NCI-H146 treated with DMSO at 0.1 percent for 48 hours (cell line): ENCODE results near the gene CASTOR1.

ENCODE experiments used
- DNase-seq: peaks from one replicate; lab custom pipeline; 2025; ENCODE audit not compliant: unreplicated experiment; lab: John Stamatoyannopoulos, UW

CASTOR1 gene

DNA sequence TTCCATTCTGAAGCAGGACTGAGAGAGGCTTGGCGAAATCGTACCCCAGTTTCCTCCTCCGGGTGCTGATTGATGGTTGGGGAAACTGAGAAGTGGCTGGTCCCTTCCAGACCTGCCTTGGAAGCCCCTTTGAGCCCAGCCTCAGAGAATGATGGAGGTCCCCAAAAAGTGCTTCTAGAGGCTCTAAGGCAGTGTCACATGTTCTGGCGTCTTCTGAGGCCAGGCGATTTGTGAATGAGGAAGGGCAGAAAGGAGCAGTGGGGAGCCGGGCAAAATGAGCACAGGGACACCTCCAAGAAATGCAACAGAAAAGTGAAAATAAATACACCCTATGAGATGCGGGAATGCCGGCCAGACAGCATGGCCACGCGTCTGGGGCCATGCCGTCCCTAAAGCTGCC, 41.7 kb downstream of the CASTOR1 start:
- DNase-seq, result no peak

GRCh38 chr22:30246814-30247376, 42.4 kb downstream of the CASTOR1 start:
- DNase-seq, result no peak

GRCh38 chr22:30245985-30246813, 43.1 kb downstream of the CASTOR1 start, which contains the start of gene LIF:
TSS of gene LIF (minus strand) at chr22:30246759. CDS start at chr22:30246695, 64 bp downstream.
- no peak for DNase-seq

- DNase-seq, result no peak
Observed at GRCh38 chr22:30245181-30245984, 43.9 kb downstream of the CASTOR1 start.

GRCh38 chr22:30244641-30245040, 44.7 kb downstream of the CASTOR1 start:
- no peak for DNase-seq

GRCh38 chr22:30244066-30244465, 45.2 kb downstream of the CASTOR1 start:
- DNase-seq, result no peak

DNA sequence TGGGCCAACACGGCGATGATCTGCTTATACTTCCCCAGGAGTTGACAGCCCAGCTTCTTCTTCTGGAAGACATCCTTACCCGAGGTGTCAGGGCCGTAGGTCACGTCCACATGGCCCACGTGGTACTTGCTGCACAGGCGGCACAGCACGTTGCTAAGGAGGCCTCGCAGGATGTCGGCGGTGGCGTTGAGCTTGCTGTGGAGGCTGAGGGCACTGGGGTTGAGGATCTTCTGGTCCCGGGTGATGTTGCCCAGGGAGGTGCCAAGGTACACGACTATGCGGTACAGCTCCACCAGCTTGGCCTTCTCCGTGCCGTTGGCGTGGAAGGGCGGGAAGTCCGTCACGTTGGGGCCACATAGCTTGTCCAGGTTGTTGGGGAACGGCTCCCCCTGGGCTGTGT, 45.6 kb downstream of the CASTOR1 start:
- no peak for DNase-seq

DNA sequence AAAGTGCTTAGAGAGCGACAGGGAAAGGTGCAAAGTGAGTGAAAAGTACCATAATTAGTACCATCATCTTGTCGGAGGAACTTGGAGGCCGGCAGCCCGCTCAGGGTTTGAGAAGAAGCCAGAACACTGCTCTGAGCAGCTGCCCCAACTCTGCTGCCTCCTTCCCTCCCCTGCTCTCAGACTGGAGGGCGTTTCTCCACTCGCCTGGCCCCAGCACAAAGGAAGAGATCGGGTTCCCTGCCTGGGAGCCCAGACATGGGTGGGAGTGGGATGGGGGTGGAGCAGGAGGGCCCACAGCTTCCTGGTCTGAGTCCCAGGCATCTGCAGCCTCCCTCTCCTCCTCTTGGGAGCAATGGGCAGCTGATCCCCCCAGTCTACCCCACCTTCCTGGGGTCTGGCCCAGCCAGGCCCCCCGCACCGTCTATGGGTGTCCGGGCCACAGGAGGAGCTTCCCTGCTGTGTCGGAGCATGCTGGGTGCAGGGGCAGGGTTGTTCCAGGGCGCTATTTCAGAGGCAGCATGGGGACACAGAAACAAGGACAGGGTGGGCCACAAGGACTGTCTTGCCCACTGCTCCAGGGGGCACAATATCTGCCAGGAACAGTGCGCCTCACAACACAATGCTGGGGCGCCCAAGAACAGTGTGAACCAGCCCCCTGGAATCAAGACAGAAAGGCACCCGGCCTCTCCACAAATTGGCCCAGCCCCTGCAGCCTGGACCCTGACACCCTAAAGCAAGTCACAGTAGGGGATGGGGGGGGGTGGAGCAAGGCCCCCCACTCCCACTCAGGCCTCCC, 47.5 kb downstream of the CASTOR1 start:
- no peak for DNase-seq

DNA sequence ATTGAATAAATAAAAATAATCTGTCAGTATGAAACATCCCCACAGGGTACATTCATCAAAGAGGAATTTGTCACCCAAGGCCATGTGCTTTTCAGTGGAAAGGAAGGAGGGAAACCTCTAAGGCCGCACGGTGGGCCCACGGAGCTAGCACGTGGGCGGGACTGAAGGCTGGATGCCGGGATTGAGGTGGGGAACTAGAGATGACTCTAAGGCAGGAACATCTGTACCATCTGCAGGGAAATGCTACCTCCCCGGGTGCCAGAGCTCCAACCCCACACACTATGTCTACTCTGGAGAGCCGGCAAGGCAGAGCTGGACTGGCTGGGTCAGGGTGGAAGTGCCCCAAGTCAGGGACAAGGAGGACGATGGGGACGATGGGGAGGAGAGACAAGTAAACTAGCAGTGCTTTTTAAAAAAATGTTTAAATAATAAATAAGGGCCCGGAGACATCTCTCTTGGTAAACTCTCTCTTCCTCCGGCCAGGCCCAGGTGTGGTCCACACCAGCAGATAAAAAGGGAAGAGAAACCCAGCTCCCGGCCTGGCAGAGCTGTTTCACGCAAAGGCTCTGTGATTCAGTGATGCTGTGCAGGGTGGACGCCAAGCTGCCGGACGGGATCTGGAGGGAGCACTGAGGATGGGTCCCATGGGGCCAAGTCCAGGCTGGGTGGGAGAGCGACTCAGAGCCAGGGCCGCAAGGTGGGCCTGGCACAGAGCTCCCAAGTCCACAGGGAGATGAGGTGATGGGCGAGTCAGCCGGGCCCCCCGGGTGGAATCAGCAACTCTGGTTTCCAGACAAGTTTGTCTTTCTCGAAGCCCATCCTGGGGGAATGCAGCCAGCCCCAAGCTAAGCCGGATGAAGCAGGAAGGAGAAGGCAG, 48.5 kb downstream of the CASTOR1 start:
- no peak for DNase-seq

DNA sequence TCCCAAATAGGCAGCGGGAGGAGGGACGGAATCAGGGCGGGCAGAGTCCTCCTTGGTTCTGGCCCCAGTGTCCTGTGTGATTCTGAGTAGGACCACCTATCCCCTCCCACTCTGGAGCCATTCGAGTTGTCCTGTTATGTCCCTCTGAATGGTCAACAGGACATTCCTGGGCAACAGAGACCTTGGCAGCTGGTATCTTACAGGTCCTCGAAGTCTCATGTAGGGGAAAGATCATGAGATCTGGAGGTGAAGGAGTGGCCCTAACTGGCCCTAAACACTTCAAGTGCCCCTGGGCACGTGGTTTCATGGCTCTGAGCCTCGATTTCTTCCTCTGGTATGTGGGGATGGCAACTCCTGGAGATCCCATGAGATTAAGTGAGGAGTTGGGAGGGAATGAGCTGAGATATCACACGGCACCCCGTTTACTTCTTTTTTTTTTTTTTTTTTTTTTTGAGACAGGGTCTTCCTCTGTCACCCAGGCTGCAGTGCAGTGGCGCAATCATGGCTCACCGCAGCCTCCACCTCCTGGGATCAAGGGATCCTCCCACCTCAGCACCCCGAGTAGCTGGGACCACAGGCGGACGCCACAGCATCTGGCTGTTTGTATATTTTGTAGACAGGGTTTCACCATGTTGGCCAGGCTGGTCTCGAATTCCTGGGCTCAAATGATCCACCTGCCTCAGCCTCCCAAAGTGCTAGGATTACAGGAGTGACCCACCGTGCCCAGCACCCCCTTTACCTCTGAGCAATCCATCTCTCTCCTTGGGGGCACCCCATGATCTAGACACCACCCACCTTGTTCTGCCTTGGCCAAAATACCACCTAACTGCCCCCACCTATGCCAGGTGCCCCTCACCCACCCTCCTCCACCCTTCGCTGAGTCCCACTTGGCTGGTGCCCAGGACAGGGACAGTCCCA, 49.6 kb downstream of the CASTOR1 start:
- DNase-seq, result no peak

GRCh38 chr22:30238661-30239487, 50.4 kb downstream of the CASTOR1 start:
- no peak for DNase-seq

DNA sequence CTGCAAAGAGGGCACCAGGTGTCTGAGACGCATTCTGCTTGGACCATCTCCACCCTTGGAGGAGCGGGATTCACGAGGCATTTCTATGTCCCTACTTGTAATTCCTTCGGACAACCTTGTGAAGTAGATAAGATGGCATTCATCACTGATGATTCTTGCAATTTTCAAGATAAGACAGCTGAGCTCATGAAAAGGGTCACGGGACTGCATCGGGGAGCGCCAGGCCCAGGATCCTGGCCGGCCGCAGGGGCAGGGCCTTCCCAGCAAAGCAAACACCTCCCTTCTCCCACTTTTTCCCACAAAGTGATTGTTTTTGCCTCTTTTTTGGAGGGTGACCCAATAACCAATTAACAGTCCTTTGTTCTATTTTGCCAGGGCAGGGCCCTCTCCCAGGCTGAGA, 51.2 kb downstream of the CASTOR1 start:
- DNase-seq, result no peak

GRCh38 chr22:30236875-30237274, 52.4 kb downstream of the CASTOR1 start:
- DNase-seq, result no peak

GRCh38 chr22:30235687-30236170, 53.6 kb downstream of the CASTOR1 start:
- no peak for DNase-seq
